ENCODE results near the gene GRIK2.

GRCh38 chr6:101541894-101542293 lies 148.4 kb downstream of the GRIK2 start:
- TF ChIP-seq, protein P1, sequence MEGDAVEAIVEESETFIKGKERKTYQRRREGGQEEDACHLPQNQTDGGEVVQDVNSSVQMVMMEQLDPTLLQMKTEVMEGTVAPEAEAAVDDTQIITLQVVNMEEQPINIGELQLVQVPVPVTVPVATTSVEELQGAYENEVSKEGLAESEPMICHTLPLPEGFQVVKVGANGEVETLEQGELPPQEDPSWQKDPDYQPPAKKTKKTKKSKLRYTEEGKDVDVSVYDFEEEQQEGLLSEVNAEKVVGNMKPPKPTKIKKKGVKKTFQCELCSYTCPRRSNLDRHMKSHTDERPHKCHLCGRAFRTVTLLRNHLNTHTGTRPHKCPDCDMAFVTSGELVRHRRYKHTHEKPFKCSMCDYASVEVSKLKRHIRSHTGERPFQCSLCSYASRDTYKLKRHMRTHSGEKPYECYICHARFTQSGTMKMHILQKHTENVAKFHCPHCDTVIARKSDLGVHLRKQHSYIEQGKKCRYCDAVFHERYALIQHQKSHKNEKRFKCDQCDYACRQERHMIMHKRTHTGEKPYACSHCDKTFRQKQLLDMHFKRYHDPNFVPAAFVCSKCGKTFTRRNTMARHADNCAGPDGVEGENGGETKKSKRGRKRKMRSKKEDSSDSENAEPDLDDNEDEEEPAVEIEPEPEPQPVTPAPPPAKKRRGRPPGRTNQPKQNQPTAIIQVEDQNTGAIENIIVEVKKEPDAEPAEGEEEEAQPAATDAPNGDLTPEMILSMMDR (IDR thresholded peaks at IDR 0.05) = no peak
- TF ChIP-seq POLR2A (IDR thresholded peaks at IDR 0.05) = no peak

Measured in thyroid gland (tissue), 4 donors.